Measurements from ENCODE around the gene ECI1.

The ECI1 gene

DNA sequence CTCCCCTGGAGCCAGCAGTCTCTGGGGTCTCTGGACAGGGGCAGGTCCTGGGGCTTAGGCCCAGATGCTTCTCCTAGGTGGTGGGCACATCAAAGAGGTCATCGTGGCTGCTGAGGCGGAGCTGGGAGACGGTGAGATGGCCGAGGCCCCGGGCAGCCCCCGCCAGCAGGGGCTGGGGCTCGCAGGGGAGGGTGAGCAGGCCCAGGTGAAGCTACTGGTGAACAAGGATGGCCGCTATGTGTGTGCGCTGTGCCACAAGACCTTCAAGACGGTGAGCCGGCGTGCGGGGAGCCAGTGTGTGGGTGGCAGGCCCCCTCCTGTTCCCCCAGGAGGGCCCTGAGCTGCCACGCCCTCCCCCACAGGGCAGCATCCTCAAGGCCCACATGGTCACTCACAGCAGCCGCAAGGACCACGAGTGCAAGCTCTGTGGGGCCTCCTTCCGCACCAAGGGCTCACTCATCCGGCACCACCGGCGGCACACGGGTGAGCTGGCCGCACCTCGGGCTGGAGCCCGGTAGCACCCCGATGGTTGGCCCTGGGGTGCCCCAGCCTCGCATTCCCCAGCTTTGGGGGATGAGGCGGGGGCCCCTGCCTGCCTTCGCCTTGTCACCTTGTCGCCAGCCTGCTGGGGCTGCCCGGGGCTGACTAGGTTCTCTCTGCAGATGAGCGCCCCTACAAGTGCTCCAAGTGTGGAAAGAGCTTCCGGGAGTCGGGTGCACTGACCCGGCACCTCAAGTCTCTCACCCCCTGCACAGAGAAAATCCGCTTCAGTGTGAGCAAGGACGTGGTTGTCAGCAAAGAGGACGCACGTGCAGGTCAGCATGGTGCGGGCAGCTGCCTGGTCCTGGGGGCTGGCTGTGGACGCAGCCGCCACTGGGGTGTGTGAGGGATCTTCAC is 19.0 kb downstream of the ECI1 start:
- no peak for DNase-seq

DNA sequence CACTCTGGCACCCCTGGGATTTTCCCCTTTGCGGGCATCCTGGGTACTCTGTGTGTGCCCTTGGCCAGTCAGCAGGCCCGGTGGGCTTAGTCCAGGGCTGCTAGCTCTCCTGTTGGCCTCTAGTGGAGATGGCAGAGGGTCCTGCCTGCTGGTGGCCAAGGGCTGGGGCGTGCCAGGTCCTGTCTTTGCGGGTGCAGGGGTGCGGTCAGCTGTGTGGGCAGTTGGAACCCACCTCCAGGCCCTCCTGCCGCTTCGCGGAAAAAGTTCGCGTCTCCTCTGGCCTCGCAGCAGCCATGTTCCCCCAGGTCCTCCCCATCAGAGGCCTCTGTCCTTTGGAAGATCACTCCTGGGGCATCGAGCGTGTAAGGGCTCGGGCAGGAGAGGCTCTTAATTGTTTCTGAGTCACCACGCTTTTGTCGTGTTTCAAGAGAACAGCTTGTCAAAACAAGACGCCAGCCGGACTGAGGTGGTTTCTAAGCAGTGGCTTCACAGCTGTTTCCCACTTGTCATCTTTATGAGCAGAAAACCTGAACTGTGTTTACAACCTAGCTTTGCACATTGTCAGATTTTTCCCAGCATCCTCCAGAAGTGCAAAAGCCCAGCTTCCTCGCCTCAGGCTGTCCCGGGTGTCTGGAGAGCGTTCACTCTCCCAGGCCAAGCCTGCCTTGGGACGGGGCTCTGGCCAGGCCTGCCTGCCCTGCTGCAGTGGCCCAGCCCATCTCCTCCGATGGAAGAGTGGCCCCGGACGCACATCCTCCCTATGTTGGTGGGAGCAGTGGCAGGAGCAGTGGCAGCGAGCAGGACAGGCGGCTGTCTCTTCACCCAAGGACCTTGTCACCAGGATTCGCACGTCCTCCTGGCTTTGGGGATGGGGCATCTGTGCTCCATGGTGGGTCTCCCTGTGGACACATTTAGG is 20.1 kb downstream of the ECI1 start:
- DNase-seq = no peak

DNA sequence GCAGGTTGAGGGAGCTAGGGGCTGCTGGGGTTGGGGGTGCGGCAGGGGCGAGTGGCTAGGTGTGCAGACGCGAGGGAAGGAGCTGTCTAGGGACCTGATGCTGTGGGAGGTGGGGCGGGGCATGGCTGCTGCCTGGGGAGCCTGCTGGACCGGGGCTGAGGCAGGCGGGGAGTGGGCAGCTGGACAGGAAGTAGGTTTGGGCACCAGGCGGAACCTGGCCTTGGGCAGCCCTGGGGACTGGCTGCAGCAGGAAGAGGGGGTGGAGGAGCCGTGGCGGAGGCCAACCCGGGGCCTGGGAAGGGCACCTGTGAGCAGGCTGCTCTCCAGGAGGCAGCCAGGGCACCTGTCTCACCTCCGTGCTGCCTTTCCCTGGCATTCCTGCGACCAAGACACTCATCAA is 21.0 kb downstream of the ECI1 start:
- DNase-seq = no peak

DNA sequence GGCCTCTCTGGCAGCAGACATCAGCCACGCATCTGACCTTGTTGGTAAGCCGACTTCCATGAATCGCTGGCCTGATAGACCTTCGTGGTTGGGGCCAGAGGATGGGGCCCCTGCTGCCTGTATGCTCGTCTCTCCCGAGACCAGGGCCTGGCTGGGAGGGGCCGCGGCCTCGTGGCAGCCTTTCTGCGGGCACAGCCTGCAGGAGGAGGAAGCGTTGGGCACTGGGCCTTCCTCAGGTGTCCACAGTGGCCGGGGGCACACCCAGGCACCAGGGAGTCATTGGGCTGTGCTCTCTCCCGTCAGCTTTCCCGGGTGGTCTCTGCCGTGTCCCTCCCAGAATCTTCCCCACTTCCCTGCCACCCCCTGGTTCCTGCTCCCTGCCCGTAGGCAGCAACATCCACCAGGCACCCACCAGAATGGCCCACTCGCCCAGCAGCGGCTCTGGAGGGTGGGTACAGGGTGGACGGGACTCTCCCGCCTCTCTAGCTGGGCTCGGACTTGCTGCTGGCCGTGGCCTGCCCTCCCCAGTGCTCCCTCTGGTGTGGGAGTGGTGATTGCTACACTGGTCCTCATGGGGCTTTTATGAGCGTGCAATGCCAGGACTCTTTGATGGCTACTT is 21.6 kb downstream of the ECI1 start:
- no peak for DNase-seq

DNA sequence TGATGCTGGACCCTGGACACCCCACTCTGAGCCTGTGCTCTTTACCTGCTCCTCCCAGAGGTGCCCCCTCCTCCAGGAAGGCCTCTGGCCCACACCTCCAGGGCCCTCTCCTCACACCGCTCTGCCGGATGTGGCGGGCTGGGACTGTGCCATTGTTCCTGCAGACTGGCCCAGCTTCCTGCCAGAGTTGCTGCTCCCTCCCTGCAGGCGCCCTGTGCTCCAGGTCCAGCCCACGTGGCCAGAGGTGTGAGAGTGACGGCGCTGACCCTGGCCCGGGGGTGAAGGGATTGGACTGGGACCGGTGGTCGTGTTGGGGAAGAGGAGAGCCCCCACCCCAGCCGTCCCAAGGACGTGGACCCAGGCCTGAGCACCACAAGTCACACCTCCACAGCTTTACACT is 22.3 kb downstream of the ECI1 start:
- DNase-seq = no peak

DNA sequence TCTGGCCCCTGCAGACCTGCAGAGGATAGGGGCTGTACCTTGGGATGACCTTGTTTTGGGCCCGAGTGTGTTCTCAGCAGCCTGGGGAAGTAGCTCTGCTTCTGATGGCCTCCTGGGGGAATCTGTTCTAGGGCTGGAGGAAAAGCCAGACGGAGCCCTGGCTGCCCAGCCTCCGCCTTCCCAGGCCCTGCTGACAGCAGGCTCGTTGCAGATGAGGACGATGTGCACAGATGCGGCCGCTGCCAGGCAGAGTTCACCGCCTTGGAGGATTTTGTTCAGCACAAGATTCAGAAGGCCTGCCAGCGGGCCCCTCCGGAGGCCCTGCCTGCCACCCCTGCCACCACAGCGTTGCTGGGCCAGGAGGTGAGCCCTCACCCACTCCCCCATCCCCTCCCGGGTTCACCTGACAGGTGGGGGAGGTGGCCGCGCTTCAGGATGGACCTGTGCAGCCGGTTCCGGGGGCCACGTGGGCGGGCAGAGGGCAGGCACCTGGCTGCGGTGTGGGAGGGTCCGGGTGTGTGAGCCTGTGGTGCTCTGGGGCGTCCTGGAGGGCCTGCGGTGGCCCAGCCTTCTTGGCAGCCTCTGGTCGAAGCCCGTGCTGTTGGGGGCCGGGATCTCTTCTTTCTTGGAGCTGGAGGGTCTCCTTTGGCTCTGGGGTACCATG is 23.1 kb downstream of the ECI1 start:
- DNase-seq = no peak

DNA sequence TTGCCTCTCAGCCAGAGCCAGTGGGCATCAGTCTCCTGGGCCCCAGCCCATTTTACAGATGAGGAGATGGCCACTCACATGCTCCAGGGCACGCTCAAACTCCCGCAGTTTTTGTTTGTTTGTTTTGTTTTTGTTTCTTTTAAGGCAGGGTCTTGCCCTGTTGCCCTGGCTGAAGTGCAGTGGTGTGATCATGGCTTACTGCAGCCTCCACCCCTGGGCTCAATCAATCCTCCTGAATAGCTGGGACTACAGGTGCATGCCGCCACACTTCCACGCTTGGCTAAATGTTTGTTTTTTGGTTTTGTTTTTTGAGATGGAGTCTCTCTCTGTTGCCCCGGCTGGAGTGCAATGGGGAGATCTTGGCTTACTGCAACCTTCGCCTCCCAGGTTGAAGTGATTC is 24.5 kb downstream of the ECI1 start:
- DNase-seq = no peak

DNA sequence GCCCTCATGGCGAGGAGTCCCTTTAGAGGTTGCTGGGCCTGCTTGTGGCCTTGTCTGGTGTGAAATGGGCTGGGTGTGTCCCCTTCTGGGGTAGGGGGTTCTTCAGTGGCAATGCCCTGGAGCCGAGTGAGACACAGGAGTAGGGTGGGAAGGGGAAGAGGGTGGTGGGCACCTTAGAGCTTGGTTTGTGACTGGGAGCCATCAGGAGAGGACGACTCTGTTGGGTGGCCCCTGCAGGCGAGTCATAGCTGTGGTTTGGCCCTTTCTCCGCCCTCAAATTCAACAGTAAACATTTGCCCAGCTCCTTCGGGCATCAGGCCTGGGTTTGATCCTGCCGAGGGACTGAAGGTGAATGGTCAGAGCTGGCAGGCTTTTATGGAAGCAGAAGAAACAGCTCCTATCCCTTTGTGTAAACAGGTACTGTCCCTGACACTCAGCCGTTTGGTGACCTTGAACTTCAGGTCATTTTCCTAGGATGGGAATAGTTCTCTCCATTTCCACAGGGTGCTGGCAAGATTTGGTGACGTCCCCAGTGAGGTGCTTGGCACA is 25.1 kb downstream of the ECI1 start:
- no peak for DNase-seq

DNA sequence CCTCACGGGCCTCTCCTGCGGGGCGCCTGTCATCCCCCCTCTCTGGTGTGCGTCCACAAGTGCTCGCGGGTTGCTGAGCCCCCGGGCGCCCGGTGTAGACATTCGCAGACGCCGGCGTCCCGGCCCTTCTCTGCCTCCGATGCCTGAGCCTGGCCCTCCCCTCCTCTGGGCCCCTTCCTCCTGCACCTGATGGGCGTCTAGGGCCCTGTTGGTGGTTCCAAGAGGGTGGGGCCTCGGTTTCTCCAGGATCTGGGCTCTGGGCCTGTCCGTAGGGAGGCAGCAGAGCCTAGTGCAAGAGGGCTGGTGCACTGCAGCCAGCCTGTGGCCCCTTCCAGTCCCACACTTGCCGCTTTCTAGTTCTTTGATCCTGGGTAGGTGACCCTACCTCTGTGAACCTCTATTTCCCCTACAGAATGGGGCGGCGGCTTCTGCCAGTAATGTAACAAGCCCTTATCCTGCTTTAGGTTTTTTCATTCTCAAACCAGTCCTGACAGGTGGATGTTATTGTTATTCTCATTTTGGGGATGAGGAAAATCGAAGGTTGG is 27.4 kb downstream of the ECI1 start:
- peak; percentile 60 for DNase-seq

DNA sequence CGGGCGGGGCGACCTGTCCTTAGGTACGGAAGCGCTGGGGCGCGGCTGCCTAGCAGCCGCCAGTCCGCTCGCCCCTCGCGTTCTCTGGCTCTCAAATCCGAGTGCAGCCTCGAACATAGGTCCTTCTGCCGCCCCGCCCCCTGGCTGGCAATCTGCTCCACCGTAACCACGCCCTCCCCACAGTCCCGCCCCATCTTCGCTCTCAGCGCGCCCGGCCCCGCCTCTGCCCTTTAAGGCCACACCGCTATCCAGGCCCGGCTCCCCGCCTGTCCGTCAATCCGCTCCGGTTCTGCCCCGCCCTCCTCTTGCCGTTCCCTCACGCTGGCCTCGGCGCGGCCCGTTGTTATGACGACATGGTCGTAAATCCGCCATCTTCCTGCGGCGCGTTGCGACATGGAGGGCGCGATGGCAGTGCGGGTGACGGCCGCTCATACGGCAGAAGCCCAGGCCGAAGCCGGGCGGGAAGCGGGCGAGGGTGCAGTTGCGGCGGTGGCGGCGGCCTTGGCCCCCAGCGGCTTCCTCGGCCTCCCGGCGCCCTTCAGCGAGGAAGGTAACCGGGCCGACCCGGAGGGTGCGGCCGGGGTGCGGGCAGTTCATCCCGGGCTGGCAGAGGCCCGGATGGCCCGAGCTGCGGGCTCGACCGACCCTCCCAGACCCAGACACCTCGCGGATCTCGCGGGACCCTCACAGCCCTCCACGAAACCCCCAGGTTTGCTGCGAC is 28.0 kb downstream of the ECI1 start, which contains the start of gene E4F1:
E4F1 (plus strand) TSS at position 371 of the 721 bp plus-strand sequence; CDS start at position 394, 23 bp downstream.
- peak; percentile 99 for DNase-seq

DNA sequence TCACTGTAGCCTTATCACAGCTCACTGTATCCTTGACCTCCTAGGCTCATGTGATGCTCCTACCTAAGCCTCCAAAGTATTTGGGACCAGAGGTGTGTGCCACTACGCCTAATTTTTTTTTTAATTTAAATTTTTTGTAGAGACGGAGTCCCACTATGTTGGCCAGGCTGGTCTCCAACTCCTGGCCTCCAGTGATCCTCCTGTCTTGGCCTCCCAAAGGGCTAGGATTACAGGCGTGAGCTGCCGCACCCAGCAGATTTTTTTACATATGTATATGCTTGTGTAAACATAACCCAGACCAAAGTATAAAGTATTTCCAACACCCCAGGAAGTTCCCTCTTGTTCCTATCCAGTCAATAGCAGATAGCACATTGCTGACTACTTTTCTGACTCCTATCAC is 35.1 kb downstream of the ECI1 start:
- DNase-seq = no peak

DNA sequence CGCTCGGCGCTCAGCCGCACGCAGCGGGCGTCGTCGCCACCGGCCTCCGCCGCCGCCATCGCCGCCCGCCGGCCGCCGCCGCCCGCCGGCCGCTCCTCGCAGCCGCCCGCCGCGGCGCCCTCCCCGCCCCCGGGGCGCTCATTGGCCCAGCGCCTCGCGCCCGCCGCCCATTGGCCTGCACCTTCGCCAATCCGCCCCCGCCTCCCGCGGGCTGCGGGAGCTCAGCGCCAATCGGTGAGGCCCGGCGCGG is 36.7 kb downstream of the ECI1 start, which contains the start of gene PGP:
PGP (minus strand) TSS at position 122 of the 250 bp plus-strand sequence; CDS start at position 59, 63 bp downstream.
- DNase-seq = no peak

DNA sequence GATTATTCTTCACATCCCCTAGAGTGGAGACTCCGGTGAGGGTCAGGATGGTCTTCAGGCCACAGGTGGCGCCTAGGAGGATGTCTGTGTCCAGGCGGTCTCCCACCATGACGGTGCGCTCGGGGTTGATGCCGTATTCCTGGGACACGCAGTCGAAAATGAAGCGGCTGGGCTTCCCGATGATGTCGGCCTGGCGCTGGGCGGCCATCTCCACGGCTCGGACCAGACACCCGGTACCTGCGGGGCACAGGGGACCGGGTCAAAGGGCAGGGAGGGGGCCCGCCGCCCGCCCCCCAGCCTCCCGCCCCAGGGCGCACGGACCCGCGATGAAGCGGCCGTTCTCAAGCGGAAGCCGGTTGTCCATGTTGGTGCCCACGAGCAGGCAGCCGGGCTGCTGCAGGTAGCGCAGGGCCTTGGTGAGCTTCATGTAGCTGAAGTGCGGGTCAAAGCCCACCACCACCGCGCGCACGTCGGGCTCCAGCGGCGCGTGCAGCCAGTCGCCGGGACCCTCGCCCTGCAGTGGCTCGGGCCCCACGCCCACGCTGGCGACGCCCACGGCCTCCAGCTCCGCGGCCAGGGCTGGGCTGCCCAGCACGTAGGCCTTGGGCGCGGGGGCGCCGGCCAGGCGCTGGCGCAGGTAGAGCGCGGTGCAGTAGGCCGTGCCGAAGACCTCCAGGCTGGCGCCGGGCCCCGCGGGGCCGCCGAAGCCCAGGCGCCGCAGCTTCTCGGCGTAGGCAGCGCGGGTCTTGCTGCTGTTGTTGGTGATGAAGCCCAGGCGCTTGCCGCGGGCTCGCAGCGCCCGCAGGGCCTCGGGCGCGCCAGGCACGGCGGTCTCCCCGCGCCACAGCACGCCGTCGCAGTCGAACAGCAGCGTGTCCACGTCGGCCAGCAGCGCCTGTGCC is 37.3 kb downstream of the ECI1 start:
- peak; percentile 59 for DNase-seq

DNA sequence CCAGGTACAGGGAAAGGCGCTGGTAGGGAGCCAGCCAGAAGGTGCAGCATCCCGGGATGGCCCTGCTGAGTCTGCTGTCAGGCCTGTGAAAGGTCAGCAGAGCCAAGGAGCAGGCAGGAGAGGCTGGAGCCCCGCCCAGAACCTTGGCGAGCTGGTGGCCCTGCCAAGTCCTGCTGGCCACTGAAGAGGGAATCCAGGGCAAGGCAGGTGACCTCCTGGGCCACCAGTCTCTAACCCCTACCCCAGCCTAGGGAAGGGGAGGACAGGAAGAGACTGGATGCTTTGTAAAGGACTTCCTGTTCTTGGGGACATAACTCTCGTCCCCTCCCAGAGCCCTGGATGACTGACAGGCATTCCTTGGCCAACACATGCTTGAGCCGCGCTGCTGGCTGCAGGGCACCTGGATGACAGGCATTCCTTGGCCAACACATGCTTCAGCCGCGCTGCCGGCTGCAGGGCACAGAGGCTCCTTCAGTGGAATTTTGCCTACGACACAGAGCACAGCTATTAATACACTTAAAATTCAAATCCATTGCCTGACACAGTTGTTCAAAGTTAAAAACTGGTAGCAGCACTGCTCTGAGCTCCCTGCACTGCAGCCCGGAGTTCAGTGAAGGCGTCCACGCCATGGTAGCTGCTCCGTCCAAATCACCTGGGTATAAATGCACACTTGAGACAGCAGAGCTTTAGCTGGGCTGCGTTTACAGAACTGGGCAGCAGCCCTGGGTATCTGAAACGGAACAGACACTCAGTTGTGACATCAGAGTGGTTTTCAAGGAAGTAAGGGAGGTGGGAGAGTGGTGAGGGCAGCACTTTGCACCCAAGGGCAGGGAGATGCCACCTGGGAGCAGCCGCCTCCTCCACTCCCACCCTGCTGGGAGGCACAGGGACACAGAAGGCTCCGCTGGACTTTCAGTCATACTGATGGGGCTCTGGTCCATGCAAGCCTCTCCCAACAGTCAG is 38.7 kb downstream of the ECI1 start:
- DNase-seq = no peak

DNA sequence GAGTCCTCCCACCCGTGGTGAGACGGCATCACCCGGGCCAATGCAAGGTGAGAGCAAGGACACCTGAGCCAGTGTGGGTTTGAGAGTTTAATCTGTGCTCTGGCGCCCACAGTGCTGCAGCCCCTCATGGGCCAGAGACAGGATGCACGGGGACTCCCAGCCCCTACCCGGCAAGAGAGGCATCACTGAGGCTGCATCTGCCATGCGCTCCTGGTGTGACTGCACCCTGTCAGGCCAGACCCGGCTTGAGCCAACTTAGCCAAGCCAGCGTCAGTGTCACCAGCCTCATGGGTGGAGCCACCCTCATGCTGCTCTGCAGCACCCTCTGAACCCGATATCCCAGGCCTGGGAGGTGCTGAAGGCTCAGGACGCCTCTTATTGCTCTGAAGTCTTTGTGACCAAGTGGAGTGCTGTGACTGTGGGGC is 39.5 kb downstream of the ECI1 start:
- DNase-seq = no peak

DNA sequence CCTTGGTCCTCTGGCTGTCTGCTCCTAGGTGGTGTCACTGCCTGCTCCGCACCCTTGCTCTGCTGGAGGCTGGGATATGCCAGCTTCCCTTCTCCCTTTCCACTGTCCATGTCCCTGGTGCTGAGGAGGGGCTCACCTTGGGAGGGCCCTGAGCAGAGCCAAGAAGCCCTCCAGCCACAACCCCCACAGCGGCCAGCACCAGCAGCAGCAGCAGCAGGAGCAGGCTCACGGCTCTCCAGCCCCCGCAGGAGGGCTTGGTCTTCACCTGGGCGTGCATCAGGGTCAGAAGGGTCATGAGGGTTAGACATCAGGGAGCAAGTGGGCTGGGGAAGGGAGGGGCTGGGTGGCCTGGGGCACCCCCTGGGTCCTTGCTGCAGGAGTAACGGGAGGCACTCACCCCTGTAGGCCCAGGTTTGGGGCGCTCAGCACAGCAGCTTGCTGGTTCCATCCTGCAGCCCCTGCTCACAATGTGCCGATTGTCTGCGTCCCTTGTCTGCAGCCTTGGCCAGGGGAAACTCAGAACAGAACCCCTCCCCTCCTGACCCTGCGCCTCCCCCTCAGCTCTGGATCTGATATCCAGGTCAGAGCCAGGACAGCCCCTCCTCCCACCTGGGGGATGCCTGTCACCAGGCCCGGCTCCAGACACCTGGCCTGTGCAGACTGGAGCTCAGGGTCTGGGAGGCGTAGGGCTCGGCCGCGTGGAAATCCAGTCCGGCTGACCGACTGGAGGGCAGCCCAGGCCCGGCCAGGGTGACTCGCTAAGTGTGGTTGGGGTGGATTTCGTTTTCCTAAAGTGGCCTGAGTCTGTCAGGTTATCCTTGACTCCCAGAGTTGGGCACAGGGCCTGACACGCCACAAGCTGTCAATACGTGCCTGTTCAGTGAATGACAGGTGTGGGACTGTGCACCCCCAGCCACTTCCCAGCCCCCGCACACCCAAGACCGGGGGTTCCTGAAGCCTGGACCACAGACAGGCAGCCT is 40.7 kb downstream of the ECI1 start, which contains the start of gene BRICD5:
BRICD5 (minus strand) TSS at position 478 of the 980 bp plus-strand sequence; CDS start at position 448, 30 bp downstream.
- DNase-seq = no peak

DNA sequence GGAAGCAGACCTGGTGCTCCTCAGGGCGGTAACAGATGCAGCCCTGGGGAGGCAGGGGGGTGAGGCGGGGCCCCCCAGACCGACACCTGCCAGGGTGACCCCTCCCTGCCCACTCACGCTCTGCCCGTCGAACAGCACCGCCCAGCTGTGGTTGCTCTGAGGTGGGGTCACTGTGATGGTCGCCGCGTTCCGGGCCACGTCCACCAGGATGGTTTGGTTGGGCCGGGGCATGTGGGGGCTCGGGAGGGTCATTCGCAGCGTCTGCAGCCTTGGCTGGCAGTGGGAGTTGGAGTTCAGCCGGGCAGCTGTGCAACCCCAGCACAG is 41.4 kb downstream of the ECI1 start:
- DNase-seq = no peak
